Astrocyte (in vitro differentiated cells and primary cell): ENCODE data around the gene MEGF11.

Source experiments
- CTCF ChIP-seq: IDR thresholded peaks from 2 replicates; pipeline ENCODE4 v1.5.1; 2011; ENCODE audit warnings: low read depth, mild to moderate bottlenecking, inconsistent platforms, low read length, moderate library complexity; ENCODE audit not compliant: insufficient read depth
- EZH2 ChIP-seq: IDR thresholded peaks from 2 replicates; pipeline ENCODE4 v1.6.1; 2012; ENCODE audit warnings: mild to moderate bottlenecking, low read length, inconsistent platforms; ENCODE audit not compliant: insufficient read depth

- TF ChIP-seq CTCF = no peak
- TF ChIP-seq EZH2 = no peak
Measured at GRCh38 chr15:66275352-66275751, 21.8 kb upstream of the MEGF11 start.
